ENCODE measurements around the gene CXADR.

- TF ChIP-seq CTCF (IDR thresholded peaks at IDR 0.05; ENCODE audit: low read depth, low read length, missing input control) (no peak), ZBTB33 (IDR thresholded peaks at IDR 0.05) (no peak), RAD21 (IDR thresholded peaks at IDR 0.05) (no peak), RXRA (IDR thresholded peaks at IDR 0.05) (no peak), GABPA (IDR thresholded peaks at IDR 0.05 in 1 of 2, conservative IDR thresholded peaks at IDR 0.05 in 1 of 2) (no peak), SP1 (IDR thresholded peaks at IDR 0.05) (no peak)
- TF ChIP-seq, protein P1, sequence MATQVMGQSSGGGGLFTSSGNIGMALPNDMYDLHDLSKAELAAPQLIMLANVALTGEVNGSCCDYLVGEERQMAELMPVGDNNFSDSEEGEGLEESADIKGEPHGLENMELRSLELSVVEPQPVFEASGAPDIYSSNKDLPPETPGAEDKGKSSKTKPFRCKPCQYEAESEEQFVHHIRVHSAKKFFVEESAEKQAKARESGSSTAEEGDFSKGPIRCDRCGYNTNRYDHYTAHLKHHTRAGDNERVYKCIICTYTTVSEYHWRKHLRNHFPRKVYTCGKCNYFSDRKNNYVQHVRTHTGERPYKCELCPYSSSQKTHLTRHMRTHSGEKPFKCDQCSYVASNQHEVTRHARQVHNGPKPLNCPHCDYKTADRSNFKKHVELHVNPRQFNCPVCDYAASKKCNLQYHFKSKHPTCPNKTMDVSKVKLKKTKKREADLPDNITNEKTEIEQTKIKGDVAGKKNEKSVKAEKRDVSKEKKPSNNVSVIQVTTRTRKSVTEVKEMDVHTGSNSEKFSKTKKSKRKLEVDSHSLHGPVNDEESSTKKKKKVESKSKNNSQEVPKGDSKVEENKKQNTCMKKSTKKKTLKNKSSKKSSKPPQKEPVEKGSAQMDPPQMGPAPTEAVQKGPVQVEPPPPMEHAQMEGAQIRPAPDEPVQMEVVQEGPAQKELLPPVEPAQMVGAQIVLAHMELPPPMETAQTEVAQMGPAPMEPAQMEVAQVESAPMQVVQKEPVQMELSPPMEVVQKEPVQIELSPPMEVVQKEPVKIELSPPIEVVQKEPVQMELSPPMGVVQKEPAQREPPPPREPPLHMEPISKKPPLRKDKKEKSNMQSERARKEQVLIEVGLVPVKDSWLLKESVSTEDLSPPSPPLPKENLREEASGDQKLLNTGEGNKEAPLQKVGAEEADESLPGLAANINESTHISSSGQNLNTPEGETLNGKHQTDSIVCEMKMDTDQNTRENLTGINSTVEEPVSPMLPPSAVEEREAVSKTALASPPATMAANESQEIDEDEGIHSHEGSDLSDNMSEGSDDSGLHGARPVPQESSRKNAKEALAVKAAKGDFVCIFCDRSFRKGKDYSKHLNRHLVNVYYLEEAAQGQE (IDR thresholded peaks at IDR 0.05), result no peak
Observed at GRCh38 chr21:17602874-17603273, 90.0 kb downstream of the CXADR start.
